ENCODE results near the gene FAM110A.
"Not testable (repeated sequence)": the region's sequence is repeated elsewhere in the genome, so short reads cannot be mapped to it uniquely, and the experiment has no call there.

Gene FAM110A

GRCh38 chr20:877814-878213 lies 44.3 kb downstream of the FAM110A start:
- DNase-seq, result no peak

- DNase-seq, result no peak
Measured at GRCh38 chr20:878511-879307, 45.2 kb downstream of the FAM110A start.

- no peak for DNase-seq
Measured at GRCh38 chr20:879626-880025, 46.1 kb downstream of the FAM110A start.

- DNase-seq, result no peak
Measured at GRCh38 chr20:881051-881782, 47.7 kb downstream of the FAM110A start.

DNA sequence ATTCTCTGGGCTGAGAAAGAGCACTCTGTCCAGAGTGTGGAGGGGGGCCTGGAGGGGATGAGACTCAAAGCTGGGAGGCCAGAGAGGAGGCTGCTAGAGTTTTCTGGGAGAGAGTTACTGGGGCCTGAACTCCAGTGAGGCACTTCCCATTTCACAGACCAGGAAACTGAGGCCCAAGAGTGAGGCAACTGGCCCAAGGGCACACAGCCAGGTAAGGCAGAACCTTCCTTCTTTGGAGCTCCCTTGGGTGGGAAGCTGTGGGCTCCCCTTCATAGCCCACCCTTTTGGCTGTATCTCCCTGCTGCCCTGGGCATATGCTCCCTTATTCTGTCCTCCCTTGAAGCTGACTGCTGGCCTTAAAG lies 48.2 kb downstream of the FAM110A start:
- DNase-seq, result no peak

DNA sequence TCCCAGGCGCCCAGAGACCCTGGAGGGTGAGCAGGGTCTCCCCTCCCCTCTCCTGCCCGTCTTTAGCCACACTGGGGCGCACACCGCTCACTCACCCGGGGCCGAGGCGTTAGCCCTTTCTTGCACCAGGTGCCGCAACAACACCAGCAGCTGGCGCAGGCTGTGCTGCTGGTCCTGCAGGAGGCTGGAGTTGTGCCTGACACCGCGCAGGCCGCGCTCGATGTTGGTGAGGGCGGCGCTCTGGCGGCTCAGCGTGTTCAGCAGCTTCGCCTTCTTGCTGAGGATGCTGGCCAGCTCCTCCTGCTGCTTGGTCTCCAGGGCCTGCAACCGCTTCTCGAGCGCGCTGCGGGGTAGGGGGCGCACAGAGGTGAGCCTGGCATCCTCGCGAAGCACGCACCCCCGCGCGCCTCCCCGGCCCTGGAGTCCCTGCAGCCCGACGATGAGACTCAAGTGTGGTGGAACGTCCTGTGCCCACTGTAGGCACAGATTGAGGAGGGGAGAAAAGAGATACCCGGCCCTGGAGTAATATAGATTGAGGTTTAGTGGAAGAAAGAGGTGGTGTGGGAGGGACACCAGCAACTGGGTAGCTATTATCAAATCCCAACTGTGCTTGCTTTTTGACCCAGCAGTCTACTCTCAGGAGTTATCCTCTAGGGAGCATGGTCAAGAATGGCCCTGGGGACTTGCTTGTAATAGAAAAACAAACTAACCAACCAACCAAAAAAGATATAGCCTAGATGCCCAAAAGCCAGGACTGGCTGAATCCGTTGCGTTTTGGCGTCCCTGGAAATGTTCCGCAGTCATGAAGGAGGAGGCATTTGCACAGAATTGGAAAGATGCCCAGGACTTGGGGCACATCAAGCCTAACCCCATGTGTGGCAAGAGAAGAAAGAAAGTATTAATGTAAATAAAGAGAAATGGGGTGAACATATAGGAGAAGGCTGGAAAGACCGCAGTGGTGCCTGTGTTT lies 51.8 kb downstream of the FAM110A start:
- DNase-seq, result no peak

DNA sequence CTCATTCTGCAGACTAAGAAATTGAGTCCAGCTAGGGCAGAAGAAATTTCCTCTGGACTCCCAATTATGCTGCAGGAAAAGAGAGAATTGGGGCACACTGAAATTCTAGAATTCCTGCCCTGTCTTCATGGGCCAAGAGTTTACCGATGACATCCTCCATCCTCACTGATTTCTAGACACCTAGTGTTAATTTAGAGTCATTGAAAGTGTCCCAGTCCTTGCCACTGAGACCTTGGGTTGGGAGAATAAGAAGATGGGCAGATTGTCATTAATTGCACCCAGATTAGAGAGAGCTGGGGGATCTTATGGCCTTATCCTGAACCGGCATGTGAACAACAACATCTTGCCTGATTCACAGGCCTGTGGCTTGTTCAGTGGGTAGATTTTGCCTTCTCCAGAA lies 53.6 kb downstream of the FAM110A start:
- no peak for DNase-seq

DNA sequence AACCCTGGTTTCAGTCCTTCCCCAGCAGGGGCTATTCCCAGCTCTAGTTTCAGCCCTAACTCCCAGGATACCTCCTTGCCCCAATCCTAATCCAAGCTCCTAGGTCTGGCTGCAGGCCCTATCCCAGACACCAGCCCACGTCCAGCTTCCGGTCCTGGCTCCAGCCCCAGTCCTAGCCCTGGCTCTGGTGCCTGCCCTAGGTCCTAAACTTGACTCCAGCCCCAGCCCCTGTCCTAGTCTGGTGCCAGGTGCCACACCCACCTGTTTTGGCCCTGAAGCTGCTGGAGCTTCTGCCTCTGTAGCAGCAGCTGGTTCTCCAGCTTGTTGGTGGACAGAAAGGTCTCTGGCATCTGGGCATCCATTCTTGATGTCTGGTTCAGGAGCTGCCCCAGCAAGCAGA lies 54.5 kb downstream of the FAM110A start:
- no peak for DNase-seq

GRCh38 chr20:889106-889505 lies 55.6 kb downstream of the FAM110A start:
- no peak for DNase-seq

GRCh38 chr20:889932-890463 lies 56.5 kb downstream of the FAM110A start:
- no peak for DNase-seq

- no peak for DNase-seq
Measured at GRCh38 chr20:890666-891057, 57.1 kb downstream of the FAM110A start.

GRCh38 chr20:891058-891705 lies 57.7 kb downstream of the FAM110A start:
- DNase-seq, result no peak

- DNase-seq, result no peak
Measured at GRCh38 chr20:891706-892080, 58.2 kb downstream of the FAM110A start.

GRCh38 chr20:892371-892770 lies 58.9 kb downstream of the FAM110A start:
- DNase-seq, result not testable (repeated sequence)

Data from NCI-H748 treated with DMSO at 0.1 percent for 48 hours (cell line).